Immature natural killer cell (primary cell): ENCODE data around the gene ANKH. TPM values are rescaled to one million over a fixed set of nuclear protein-coding genes. Genes with fewer than 3 reads are reported as not detected.

Experiments
- DNase-seq, 3 donors: peaks; one replicate each; pipeline ENCODE4 v3.0.0; 2022; ENCODE audit warnings: mixed read lengths in 1 of 3
- H3K27ac Mint-ChIP-seq, 6 donors: one replicate each; pipeline ENCODE4 v1.8.0; 2020; ENCODE audit warnings: mixed read lengths in 6 of 6, mild to moderate bottlenecking in 5 of 6, inconsistent platforms in 4 of 6, moderate library complexity in 3 of 6
- H3K27me3 Mint-ChIP-seq, 3 donors: one replicate each; pipeline ENCODE4 v1.8.0; 2020 to 2021; ENCODE audit warnings: low read depth in 3 of 3, mild to moderate bottlenecking in 3 of 3, mixed read lengths in 3 of 3, moderate library complexity in 3 of 3, inconsistent platforms in 1 of 3
- H3K36me3 Mint-ChIP-seq, 3 donors: one replicate each; pipeline ENCODE4 v1.8.0; 2020; ENCODE audit warnings: mixed read lengths in 3 of 3, inconsistent platforms in 2 of 3, mild to moderate bottlenecking in 2 of 3
- H3K4me1 Mint-ChIP-seq, 2 donors: one replicate each; pipeline ENCODE4 v1.8.0; 2020; ENCODE audit warnings: inconsistent platforms in 2 of 2, mild to moderate bottlenecking in 2 of 2, mixed read lengths in 2 of 2, moderate library complexity in 1 of 2
- H3K4me3 Mint-ChIP-seq, 5 donors: one replicate each; pipeline ENCODE4 v1.8.0; 2020; ENCODE audit warnings: mild to moderate bottlenecking in 5 of 5, mixed read lengths in 5 of 5, inconsistent platforms in 3 of 5, moderate library complexity in 3 of 5
- H3K9me3 Mint-ChIP-seq, 6 donors: one replicate each; pipeline ENCODE4 v1.8.0; 2020; ENCODE audit warnings: mild to moderate bottlenecking in 6 of 6, mixed read lengths in 6 of 6, inconsistent platforms in 4 of 6, moderate library complexity in 3 of 6
- polyA plus RNA-seq, 3 donors: library from polyadenylated mRNA; unstranded; fragments of 300-500 nt; fragmentation: Illumina TruSeq; gene quantifications; one replicate each; pipeline ENCODE4 v1.2.3, GENCODE V29; 2021

Gene ANKH
- polyA plus RNA-seq, 3 donors from 2014 or later = 20.8 to 26.5 (median 25.4) TPM

- DNase-seq = peak; percentile 39 to 54 (median 41)
- H3K9me3 Mint-ChIP-seq = no peaks in the 10 kb centered on the region
- peak overlapping the region; percentile 19 to 84 (median 72) for H3K27ac Mint-ChIP-seq
- peaks cover 40 to 67% (median 40%) of the 10 kb centered on the region in 3 donors for H3K36me3 Mint-ChIP-seq
- peaks cover 20 to 38% of the 10 kb centered on the region in 2 donors for H3K4me1 Mint-ChIP-seq
- peak overlapping the region in 4 of 5 donors; percentile 12 to 76 (median 58) for H3K4me3 Mint-ChIP-seq
- peaks cover 0 to 1% (median 0%) of the 10 kb centered on the region in 3 donors for H3K27me3 Mint-ChIP-seq
Observed at GRCh38 chr5:14685757-14686156, 185.8 kb downstream of the ANKH start.

GRCh38 chr5:14684757-14685156, 186.8 kb downstream of the ANKH start:
- DNase-seq = no peak
- Mint-ChIP-seq H3K9me3 (no peaks in the 10 kb centered on the region), H3K27me3 (peaks cover 0 to 6% (median 1%) of the 10 kb centered on the region in 3 donors), H3K36me3 (peaks cover 33 to 60% (median 33%) of the 10 kb centered on the region in 3 donors), H3K4me3 (no peak overlapping the region), H3K27ac (peak overlapping the region in 3 of 6 donors; percentile 19 to 84 (median 65)), H3K4me1 (peaks cover 20 to 41% of the 10 kb centered on the region in 2 donors)

GRCh38 chr5:14683906-14684455, 187.6 kb downstream of the ANKH start:
- Mint-ChIP-seq H3K4me3 (no peak overlapping the region), H3K27ac (no peak overlapping the region), H3K9me3 (no peaks in the 10 kb centered on the region), H3K36me3 (peaks cover 26 to 52% (median 29%) of the 10 kb centered on the region in 3 donors), H3K4me1 (peaks cover 21 to 42% of the 10 kb centered on the region in 2 donors), H3K27me3 (peaks cover 0 to 6% (median 1%) of the 10 kb centered on the region in 3 donors)
- DNase-seq = no peak

DNA sequence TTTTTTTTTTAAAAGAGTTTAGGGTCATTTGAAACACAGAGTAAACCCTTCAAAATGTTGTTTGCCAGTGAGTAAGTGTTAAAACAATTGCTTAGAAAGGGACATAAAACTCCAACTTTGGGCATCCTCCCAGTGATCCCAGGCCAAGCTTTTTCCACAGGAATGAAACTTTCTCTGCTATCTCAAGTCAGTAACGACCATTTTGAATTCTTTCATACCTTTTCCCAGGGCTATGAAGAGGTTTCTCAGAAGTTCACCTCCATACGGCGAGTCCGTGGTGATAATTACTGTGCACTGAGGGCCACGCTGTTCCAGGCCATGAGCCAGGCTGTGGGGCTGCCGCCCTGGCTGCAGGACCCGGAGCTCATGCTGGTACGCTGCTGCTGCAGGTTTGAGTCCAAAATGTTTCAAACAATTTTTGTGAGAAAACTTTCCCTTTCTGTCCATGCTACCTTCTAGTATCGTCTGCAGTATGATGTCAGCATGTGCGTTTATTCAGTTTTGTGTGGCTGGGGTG, 190.3 kb downstream of the ANKH start:
- Mint-ChIP-seq H3K27ac (peak overlapping the region in 1 of 6 donors; percentile 23), H3K36me3 (peaks cover 14 to 45% (median 20%) of the 10 kb centered on the region in 3 donors), H3K9me3 (no peaks in the 10 kb centered on the region), H3K4me1 (peaks cover 26 to 51% of the 10 kb centered on the region in 2 donors), H3K27me3 (peaks cover 0 to 6% (median 2%) of the 10 kb centered on the region in 3 donors), H3K4me3 (no peak overlapping the region)
- DNase-seq = no peak

DNA sequence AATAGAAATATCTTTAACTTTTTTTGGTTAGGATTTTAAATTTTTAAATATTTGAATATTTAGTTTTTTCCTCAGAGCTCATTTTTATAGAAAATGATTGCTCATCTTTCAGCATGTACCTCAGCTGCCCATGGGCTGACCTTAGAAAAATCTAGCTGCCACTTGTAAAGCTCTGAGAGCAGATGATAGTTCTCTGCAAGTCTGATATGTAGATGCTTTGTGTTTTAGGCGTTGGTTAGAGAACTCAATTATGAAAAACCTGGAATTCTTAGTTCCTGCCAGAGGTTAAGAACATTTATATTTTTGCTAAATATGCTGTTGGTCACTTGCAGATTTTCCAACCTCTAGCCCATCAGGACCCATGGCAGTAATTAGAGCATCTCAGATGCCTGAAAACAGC, 192.0 kb downstream of the ANKH start:
- no peak overlapping the region for H3K27ac Mint-ChIP-seq
- peaks cover 32 to 54% of the 10 kb centered on the region in 2 donors for H3K4me1 Mint-ChIP-seq
- no peak overlapping the region for H3K4me3 Mint-ChIP-seq
- DNase-seq = no peak
- H3K36me3 Mint-ChIP-seq = peaks cover 14 to 39% (median 15%) of the 10 kb centered on the region in 3 donors
- H3K9me3 Mint-ChIP-seq = no peaks in the 10 kb centered on the region
- peaks cover 0 to 10% (median 7%) of the 10 kb centered on the region in 3 donors for H3K27me3 Mint-ChIP-seq

- H3K4me3 Mint-ChIP-seq = no peak overlapping the region
- peaks cover 14 to 41% (median 14%) of the 10 kb centered on the region in 3 donors for H3K36me3 Mint-ChIP-seq
- peaks cover 0 to 10% (median 7%) of the 10 kb centered on the region in 3 donors for H3K27me3 Mint-ChIP-seq
- no peaks in the 10 kb centered on the region for H3K9me3 Mint-ChIP-seq
- DNase-seq = no peak
- H3K27ac Mint-ChIP-seq = peak overlapping the region in 1 of 6 donors; percentile 1
- H3K4me1 Mint-ChIP-seq = peaks cover 38 to 61% of the 10 kb centered on the region in 2 donors
Observed at GRCh38 chr5:14678773-14679334, 192.7 kb downstream of the ANKH start.

DNA sequence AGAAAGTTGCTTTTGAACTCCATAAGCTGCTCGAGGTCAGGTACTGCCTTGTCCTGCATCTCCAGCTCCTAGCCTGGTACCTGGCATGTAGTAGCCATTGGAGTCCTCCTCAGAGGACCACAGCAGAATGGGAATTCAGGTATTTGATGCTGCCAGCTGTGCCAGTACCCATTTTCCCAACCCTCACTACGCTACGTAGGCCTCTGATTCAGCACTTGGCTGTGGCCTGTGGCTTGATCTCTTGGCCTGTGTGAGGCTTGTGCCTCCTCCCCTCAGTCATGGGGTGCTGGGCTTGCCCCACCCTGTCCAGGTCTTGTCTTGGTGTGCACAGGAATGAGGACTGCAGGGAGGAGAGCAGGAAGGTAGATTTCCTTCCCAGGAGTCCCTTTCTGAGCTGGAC, 195.3 kb downstream of the ANKH start:
- H3K27ac Mint-ChIP-seq = peak overlapping the region; percentile 81 to 87 (median 84)
- no peaks in the 10 kb centered on the region for H3K9me3 Mint-ChIP-seq
- H3K4me3 Mint-ChIP-seq = peak overlapping the region; percentile 59 to 78 (median 74)
- DNase-seq = no peak
- peaks cover 61 to 86% of the 10 kb centered on the region in 2 donors for H3K4me1 Mint-ChIP-seq
- H3K27me3 Mint-ChIP-seq = peaks cover 0 to 14% (median 7%) of the 10 kb centered on the region in 3 donors
- peaks cover 6 to 26% (median 7%) of the 10 kb centered on the region in 3 donors for H3K36me3 Mint-ChIP-seq

GRCh38 chr5:14675865-14676300, 195.7 kb downstream of the ANKH start:
- H3K27ac Mint-ChIP-seq = peak overlapping the region; percentile 81 to 87 (median 84)
- peaks cover 66 to 90% of the 10 kb centered on the region in 2 donors for H3K4me1 Mint-ChIP-seq
- peaks cover 4 to 22% (median 6%) of the 10 kb centered on the region in 3 donors for H3K36me3 Mint-ChIP-seq
- no peaks in the 10 kb centered on the region for H3K9me3 Mint-ChIP-seq
- peak; percentile 33 to 51 (median 40) for DNase-seq
- H3K27me3 Mint-ChIP-seq = peaks cover under 1 to 14% (median 7%) of the 10 kb centered on the region in 3 donors
- H3K4me3 Mint-ChIP-seq = peak overlapping the region; percentile 59 to 78 (median 74)

- Mint-ChIP-seq H3K27ac (peak overlapping the region; percentile 68 to 87 (median 84)), H3K4me1 (peaks cover 68 to 94% of the 10 kb centered on the region in 2 donors), H3K9me3 (no peaks in the 10 kb centered on the region), H3K36me3 (peaks cover 1 to 20% (median 4%) of the 10 kb centered on the region in 3 donors), H3K4me3 (peak overlapping the region; percentile 39 to 78 (median 74)), H3K27me3 (peaks cover 2 to 9% (median 7%) of the 10 kb centered on the region in 3 donors)
- no peak for DNase-seq
Observed at GRCh38 chr5:14674983-14675854, 196.4 kb downstream of the ANKH start.

- no peak overlapping the region for H3K4me3 Mint-ChIP-seq
- peaks cover 0 to 18% (median 3%) of the 10 kb centered on the region in 3 donors for H3K36me3 Mint-ChIP-seq
- peaks cover 80 to 100% of the 10 kb centered on the region in 2 donors for H3K4me1 Mint-ChIP-seq
- DNase-seq = no peak
- no peaks in the 10 kb centered on the region for H3K9me3 Mint-ChIP-seq
- peak overlapping the region in 2 of 6 donors; percentile 9 to 29 for H3K27ac Mint-ChIP-seq
- peaks cover 2 to 8% (median 7%) of the 10 kb centered on the region in 3 donors for H3K27me3 Mint-ChIP-seq
Observed at GRCh38 chr5:14673443-14673842, 198.1 kb downstream of the ANKH start.

GRCh38 chr5:14672484-14673394, 198.8 kb downstream of the ANKH start:
- Mint-ChIP-seq H3K9me3 (no peaks in the 10 kb centered on the region), H3K36me3 (peaks cover 0 to 12% (median 3%) of the 10 kb centered on the region in 3 donors), H3K4me1 (peaks cover 81 to 100% of the 10 kb centered on the region in 2 donors), H3K4me3 (peak overlapping the region in 1 of 5 donors; percentile 54), H3K27me3 (peaks cover 2 to 11% (median 7%) of the 10 kb centered on the region in 3 donors), H3K27ac (peak overlapping the region in 3 of 6 donors; percentile 23 to 70 (median 33))
- no peak for DNase-seq

DNA sequence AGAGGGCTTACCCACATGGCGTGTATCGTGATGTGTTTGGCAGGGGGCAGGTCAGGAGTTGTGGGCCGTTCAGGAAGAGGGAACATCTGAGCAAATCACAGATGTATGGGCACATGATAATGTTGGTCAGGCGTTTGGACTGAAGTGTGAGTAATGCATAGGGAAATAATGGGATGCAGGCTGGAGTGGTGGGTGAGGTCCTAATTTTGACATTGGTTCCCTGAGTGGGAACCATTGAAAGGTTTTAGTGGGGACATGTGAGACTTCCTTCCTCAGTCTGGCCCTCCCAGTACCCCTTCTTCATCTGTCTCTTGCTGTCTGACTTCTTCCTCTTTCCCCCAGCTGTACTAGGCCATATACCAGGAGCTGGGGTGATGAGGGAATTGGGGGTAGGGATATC, 199.5 kb downstream of the ANKH start:
- Mint-ChIP-seq H3K27me3 (peaks cover 2 to 11% (median 7%) of the 10 kb centered on the region in 3 donors), H3K9me3 (no peaks in the 10 kb centered on the region), H3K4me1 (peaks cover 86 to 100% of the 10 kb centered on the region in 2 donors), H3K36me3 (peaks cover 0 to 12% (median 3%) of the 10 kb centered on the region in 3 donors), H3K4me3 (peak overlapping the region in 2 of 5 donors; percentile 15 to 54), H3K27ac (peak overlapping the region in 3 of 6 donors; percentile 33 to 87 (median 57))
- DNase-seq = no peak
